Fibroblast of lung (primary cell): ENCODE results near the gene SLC39A8. TPM values are rescaled to one million over a fixed set of nuclear protein-coding genes. Genes with fewer than 3 reads are reported as not detected.
"Not testable (repeated sequence)": the region's sequence is repeated elsewhere in the genome, so short reads cannot be mapped to it uniquely, and the experiment has no call there.

Experiments
- DNase-seq, 2 donors: peaks; one replicate each; pipeline versions ENCODE4 v3.0.0 to v3.0.0-alpha.2; 2010; ENCODE audit warnings: low read depth in 2 of 2
- H2AFZ ChIP-seq: 2 replicates; pipeline ENCODE4 v1.5.1; 2012; ENCODE audit warnings: low read length, control low read depth, inconsistent platforms
- H3K27ac ChIP-seq: 2 replicates; pipeline ENCODE4 v1.5.1; 2011; ENCODE audit warnings: low read length, control low read depth; ENCODE audit not compliant: insufficient read depth
- H3K27me3 ChIP-seq: 2 replicates; pipeline ENCODE4 v1.5.1; 2011; ENCODE audit warnings: mild to moderate bottlenecking, low read length; ENCODE audit not compliant: control insufficient read depth, insufficient read depth
- H3K36me3 ChIP-seq: 2 replicates; pipeline ENCODE4 v1.5.1; 2011; ENCODE audit warnings: low read length; ENCODE audit not compliant: control insufficient read depth, insufficient read depth
- H3K4me1 ChIP-seq: 2 replicates; pipeline ENCODE4 v1.5.1; 2011; ENCODE audit warnings: low read length; ENCODE audit not compliant: control insufficient read depth, insufficient read depth; ENCODE audit errors: extremely low read depth
- H3K4me2 ChIP-seq: 2 replicates; pipeline ENCODE4 v1.5.1; 2011; ENCODE audit warnings: low read length, control low read depth; ENCODE audit not compliant: insufficient read depth; ENCODE audit errors: extremely low read depth
- H3K4me3 ChIP-seq, 4 experiments: fragments of 200-600 bp in 1 of 4; sonication (generic) in 1 of 4; replicated peaks in 1 of 4; 2 replicates each; pipeline ENCODE4 v1.5.1; 2011 to 2016; ENCODE audit warnings: low read length in 4 of 4, low read depth in 3 of 4, mild to moderate bottlenecking in 3 of 4, control low read depth in 2 of 4, inconsistent platforms in 1 of 4, mixed read lengths in 1 of 4; ENCODE audit not compliant: insufficient read depth in 1 of 4; ENCODE audit errors: control extremely low read depth in 1 of 4
- H3K79me2 ChIP-seq: 2 replicates; pipeline ENCODE4 v1.5.1; 2012; ENCODE audit warnings: mild to moderate bottlenecking, low read length, inconsistent platforms; ENCODE audit not compliant: control insufficient read depth, insufficient read depth
- H3K9ac ChIP-seq: 2 replicates; pipeline ENCODE4 v1.5.1; 2011; ENCODE audit warnings: mild to moderate bottlenecking, low read length, control low read depth; ENCODE audit not compliant: insufficient read depth
- H3K9me3 ChIP-seq: 2 replicates; pipeline ENCODE4 v1.5.1; 2012; ENCODE audit warnings: low read depth, low read length; ENCODE audit not compliant: control insufficient read depth, insufficient read depth
- H4K20me1 ChIP-seq: 2 replicates; pipeline ENCODE4 v1.5.1; 2011; ENCODE audit warnings: low read length; ENCODE audit not compliant: control insufficient read depth, insufficient read depth; ENCODE audit errors: extremely low read depth
- EZH2 ChIP-seq: IDR thresholded peaks from 2 replicates; pipeline ENCODE4 v1.5.1; 2012; ENCODE audit warnings: low read length, control low read depth, mild to moderate bottlenecking; ENCODE audit errors: missing control alignments
- polyA plus RNA-seq, 2 donors: library from polyadenylated mRNA; depleted of rRNA in 1 of 2; stranded (reverse) in 1 of 2; unstranded in 1 of 2; fragments of >200 nt; gene quantifications; 2 replicates each; pipeline ENCODE4 v1.2.1, GENCODE V29; 2011 to 2012; ENCODE audit warnings: missing spikeins in 1 of 2
- total RNA-seq: library from RNA; depleted of rRNA; stranded (reverse); fragments of >200 nt; gene quantifications from 2 replicates; pipeline ENCODE4 v1.2.1, GENCODE V29; 2014
- TF ChIP-seq, protein P1 (sequence below), 2 donors: IDR thresholded peaks in 1 of 2; conservative IDR thresholded peaks in 1 of 2; 1 replicate in 1 of 2; 2 replicates in 1 of 2; pipeline ENCODE4 v1.5.1; 2011 to 2012; ENCODE audit warnings: low read length in 2 of 2, control low read depth in 1 of 2, inconsistent platforms in 1 of 2, low read depth in 1 of 2, mild to moderate bottlenecking in 1 of 2

Gene SLC39A8
- total and polyA plus RNA-seq, 2 donors (not counting 1 experiment from before 2014, with no cell fraction given): 0.72 to 4.5 TPM

DNA sequence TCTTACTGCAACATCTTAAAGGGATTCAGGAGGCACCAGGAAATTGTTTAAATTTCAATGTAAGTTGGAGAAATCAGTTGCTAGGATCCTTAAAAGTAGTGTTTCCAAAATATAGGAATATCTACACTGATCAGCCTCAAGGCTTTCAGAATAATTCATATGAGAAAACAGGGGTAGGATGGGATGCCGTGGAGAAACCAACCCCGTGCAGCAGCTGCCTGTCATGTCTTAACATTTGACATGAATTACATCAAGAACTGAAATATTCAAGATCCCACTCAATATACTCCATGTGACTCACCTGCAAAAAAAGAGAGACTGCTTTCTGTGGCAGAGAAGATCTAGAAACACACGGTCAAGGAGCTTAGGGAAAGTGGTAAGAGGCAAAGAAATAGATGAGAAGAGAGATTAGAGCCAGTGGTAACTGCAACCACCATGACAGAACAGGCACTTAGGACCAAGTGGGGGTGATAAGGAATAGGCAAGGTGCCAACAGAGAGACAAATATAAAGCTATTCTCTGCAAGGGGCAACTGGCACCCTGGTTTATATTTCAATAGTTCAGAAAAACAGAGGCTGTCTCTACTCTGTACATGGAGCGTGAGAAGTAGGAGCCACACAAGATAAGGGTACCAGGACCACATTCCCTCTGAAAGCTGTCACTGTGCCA is 64.0 kb downstream of the SLC39A8 start:
- Histone ChIP-seq H3K4me3 (no peak overlapping the region), H3K9me3 (no peaks in the 10 kb centered on the region), H3K9ac (no peak overlapping the region), H3K36me3 (no peaks in the 10 kb centered on the region), H3K79me2 (no peaks in the 10 kb centered on the region), H3K27me3 (no peaks in the 10 kb centered on the region), H3K4me1 (no peaks in the 10 kb centered on the region), H3K4me2 (no peak overlapping the region), H4K20me1 (no peaks in the 10 kb centered on the region), H3K27ac (no peak overlapping the region), H2AFZ (no peak overlapping the region)
- TF ChIP-seq, protein P1, sequence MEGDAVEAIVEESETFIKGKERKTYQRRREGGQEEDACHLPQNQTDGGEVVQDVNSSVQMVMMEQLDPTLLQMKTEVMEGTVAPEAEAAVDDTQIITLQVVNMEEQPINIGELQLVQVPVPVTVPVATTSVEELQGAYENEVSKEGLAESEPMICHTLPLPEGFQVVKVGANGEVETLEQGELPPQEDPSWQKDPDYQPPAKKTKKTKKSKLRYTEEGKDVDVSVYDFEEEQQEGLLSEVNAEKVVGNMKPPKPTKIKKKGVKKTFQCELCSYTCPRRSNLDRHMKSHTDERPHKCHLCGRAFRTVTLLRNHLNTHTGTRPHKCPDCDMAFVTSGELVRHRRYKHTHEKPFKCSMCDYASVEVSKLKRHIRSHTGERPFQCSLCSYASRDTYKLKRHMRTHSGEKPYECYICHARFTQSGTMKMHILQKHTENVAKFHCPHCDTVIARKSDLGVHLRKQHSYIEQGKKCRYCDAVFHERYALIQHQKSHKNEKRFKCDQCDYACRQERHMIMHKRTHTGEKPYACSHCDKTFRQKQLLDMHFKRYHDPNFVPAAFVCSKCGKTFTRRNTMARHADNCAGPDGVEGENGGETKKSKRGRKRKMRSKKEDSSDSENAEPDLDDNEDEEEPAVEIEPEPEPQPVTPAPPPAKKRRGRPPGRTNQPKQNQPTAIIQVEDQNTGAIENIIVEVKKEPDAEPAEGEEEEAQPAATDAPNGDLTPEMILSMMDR (conservative IDR thresholded peaks at IDR 0.05 in 1 of 2, IDR thresholded peaks at IDR 0.05 in 1 of 2; ENCODE audit: low read depth in 1 of 2, low read length in 2 of 2): no peak
- no peak for TF ChIP-seq EZH2
- DNase-seq: no peak

- not testable (repeated sequence) for H3K27ac ChIP-seq, H3K9ac ChIP-seq, H3K4me3 ChIP-seq, H3K4me2 ChIP-seq, H3K9me3 ChIP-seq, H2AFZ ChIP-seq, H3K79me2 ChIP-seq, H3K27me3 ChIP-seq, H4K20me1 ChIP-seq, H3K36me3 ChIP-seq, H3K4me1 ChIP-seq, DNase-seq
Measured at GRCh38 chr4:102273317-102273716, 72.0 kb downstream of the SLC39A8 start.

GRCh38 chr4:102272318-102272717 is 73.0 kb downstream of the SLC39A8 start:
- H3K4me1 ChIP-seq: no peaks in the 10 kb centered on the region
- no peak for TF ChIP-seq EZH2
- TF ChIP-seq, protein P1 (conservative IDR thresholded peaks at IDR 0.05 in 1 of 2, IDR thresholded peaks at IDR 0.05 in 1 of 2; ENCODE audit: low read depth in 1 of 2, low read length in 2 of 2): no peak
- DNase-seq: no peak
- H3K27me3 ChIP-seq: no peaks in the 10 kb centered on the region
- H4K20me1 ChIP-seq: no peaks in the 10 kb centered on the region
- H3K9ac ChIP-seq: no peak overlapping the region
- no peak overlapping the region for H2AFZ ChIP-seq
- no peaks in the 10 kb centered on the region for H3K36me3 ChIP-seq
- no peak overlapping the region for H3K27ac ChIP-seq
- no peak overlapping the region for H3K4me3 ChIP-seq
- no peak overlapping the region for H3K4me2 ChIP-seq
- no peaks in the 10 kb centered on the region for H3K79me2 ChIP-seq
- no peaks in the 10 kb centered on the region for H3K9me3 ChIP-seq
